GM12891 (cell line): ENCODE measurements around the gene IL25.
A peak's percentile ranks its signal among the peaks of the same experiment; 100 is the strongest.
"Not testable (repeated sequence)": the region's sequence is repeated elsewhere in the genome, so short reads cannot be mapped to it uniquely, and the experiment has no call there.

ENCODE experiments used
- DNase-seq: peaks from one replicate; pipeline ENCODE4 v3.0.0; 2011; ENCODE audit warnings: low spot score; ENCODE audit not compliant: insufficient read length
- FAIRE-seq: peaks from 2 replicates; lab custom pipeline; 2011; peaks lifted over from hg19 to GRCh38; lab: Jason Lieb, UNC
- PAX5 ChIP-seq: IDR thresholded peaks from 2 replicates; pipeline ENCODE4 v1.6.1; 2011; ENCODE audit warnings: low read length, moderate library complexity, mild to moderate bottlenecking; ENCODE audit not compliant: insufficient read depth, severe bottlenecking
- POLR2A ChIP-seq: IDR thresholded peaks from 2 replicates; pipeline ENCODE4 v1.6.1; 2011; ENCODE audit warnings: low read depth, low read length, control low read depth
- POLR2AphosphoS5 ChIP-seq: IDR thresholded peaks from 2 replicates; pipeline ENCODE4 v1.6.1; 2011; ENCODE audit warnings: low read depth, low read length, control low read depth
- POU2F2 ChIP-seq: IDR thresholded peaks from 2 replicates; pipeline ENCODE4 v1.6.1; 2011; ENCODE audit warnings: low read depth, mild to moderate bottlenecking, control low read depth, low read length, moderate library complexity
- SPI1 ChIP-seq: IDR thresholded peaks from 2 replicates; pipeline ENCODE4 v1.6.1; 2011; ENCODE audit warnings: low read depth, low read length, control low read depth
- TAF1 ChIP-seq: IDR thresholded peaks from 2 replicates; pipeline ENCODE4 v1.6.1; 2011; ENCODE audit warnings: low read depth, low read length, control low read depth

Gene IL25

GRCh38 chr14:23399136-23399535, 26.5 kb downstream of the IL25 start:
- no peak for TF ChIP-seq POLR2A
- no peak for TF ChIP-seq SPI1
- TF ChIP-seq POU2F2 = no peak
- no peak for TF ChIP-seq TAF1
- TF ChIP-seq POLR2AphosphoS5 = no peak
- TF ChIP-seq PAX5 = no peak
- FAIRE-seq (no peak), DNase-seq (no peak)

GRCh38 chr14:23399591-23399990, 27.0 kb downstream of the IL25 start:
- DNase-seq (no peak), FAIRE-seq (no peak)
- TF ChIP-seq POU2F2 (no peak), TAF1 (no peak), POLR2A (no peak), POLR2AphosphoS5 (no peak), SPI1 (no peak), PAX5 (no peak)

GRCh38 chr14:23400496-23401149, 28.0 kb downstream of the IL25 start:
- not testable (repeated sequence) for DNase-seq, FAIRE-seq

GRCh38 chr14:23401291-23401690, 28.7 kb downstream of the IL25 start:
- DNase-seq (no peak), FAIRE-seq (no peak)
- no peak for TF ChIP-seq SPI1
- TF ChIP-seq PAX5 = no peak
- TF ChIP-seq TAF1 = no peak
- TF ChIP-seq POLR2A = no peak
- no peak for TF ChIP-seq POLR2AphosphoS5
- no peak for TF ChIP-seq POU2F2

More at GRCh38 chr14:23400496-23401149, 28.0 kb downstream of the IL25 start:
- TF ChIP-seq SPI1 = peak; percentile 67

GRCh38 chr14:23402296-23403138, 29.9 kb downstream of the IL25 start:
- DNase-seq = no peak
- 0 out of 2 replicates have a peak, but pooled peaks have one; percentile 3 for TF ChIP-seq SPI1
- TF ChIP-seq POLR2A = no peak
- FAIRE-seq = no peak

- TF ChIP-seq POLR2A = no peak
- no peak for TF ChIP-seq SPI1
- no peak for TF ChIP-seq POU2F2
- TF ChIP-seq POLR2AphosphoS5 = no peak
- no peak for TF ChIP-seq PAX5
- TF ChIP-seq TAF1 = no peak
- no peak for FAIRE-seq
- no peak for DNase-seq
These were observed 30.5 kb downstream of the IL25 start for GRCh38 chr14:23403139-23403438.

GRCh38 chr14:23403908-23404307, 31.3 kb downstream of the IL25 start:
- DNase-seq = no peak
- TF ChIP-seq POLR2A = no peak
- no peak for TF ChIP-seq PAX5
- TF ChIP-seq POU2F2 = no peak
- no peak for TF ChIP-seq TAF1
- no peak for TF ChIP-seq SPI1
- no peak for TF ChIP-seq POLR2AphosphoS5
- no peak for FAIRE-seq

GRCh38 chr14:23404331-23404900, 31.8 kb downstream of the IL25 start:
- FAIRE-seq = no peak
- TF ChIP-seq POLR2AphosphoS5 = no peak
- DNase-seq = no peak

- no peak for DNase-seq
- TF ChIP-seq SPI1 (no peak), PAX5 (no peak), POLR2AphosphoS5 (no peak), POLR2A (no peak), POU2F2 (no peak), TAF1 (no peak)
- FAIRE-seq = no peak
These were observed 32.5 kb downstream of the IL25 start for GRCh38 chr14:23405096-23405495.

- DNase-seq (no peak), FAIRE-seq (no peak)
- TF ChIP-seq POU2F2 (no peak), PAX5 (no peak), SPI1 (no peak)
These were observed 33.0 kb downstream of the IL25 start for GRCh38 chr14:23405516-23406025.
